K562 (cell line): ENCODE results near the gene OXA1L. TPM values are rescaled to one million over a fixed set of nuclear protein-coding genes. Genes with fewer than 3 reads are reported as not detected.
A peak's percentile ranks its signal among the peaks of the same experiment; 100 is the strongest.

Source experiments
- ATAC-seq: fragments of 200-7000 bp; cut with Tn5 transposase; 3 replicates; pipeline ENCODE4 v1.9.1; 2020; ENCODE audit warnings: moderate library complexity
- BruUV-seq: library from RNA; stranded (reverse); fragments of 400-500 nt; replicated peaks from 2 replicates; lab custom pipeline; 2021; lab: Mats Ljungman, UMichigan
- CTCF ChIA-PET: fragments of 300-600 bp; formaldehyde crosslinking; extraction: SDS; loops from one replicate; lab custom pipeline; 2021; ENCODE audit warnings: low intra/inter-chr PET ratio; lab: Yijun Ruan, JAX
- POLR2A ChIA-PET: fragments of 300-600, 350-650 bp; sonication (Branson Sonifier 250); formaldehyde crosslinking; extraction: SDS; loops from one replicate; lab custom pipeline; 2021; ENCODE audit warnings: antibody characterized with exemption, inconsistent platforms; lab: Yijun Ruan, JAX
- DNase-seq, 4 experiments: peaks; one replicate each; pipeline versions ENCODE4 v3.0.0 to v3.0.0-alpha.2; 2011 to 2018; ENCODE audit warnings: low spot score in 3 of 4, mixed read lengths in 3 of 4; ENCODE audit errors: extremely low read depth in 1 of 4
- FAIRE-seq: peaks from 2 replicates; lab custom pipeline; 2011; peaks lifted over from hg19 to GRCh38; lab: Jason Lieb, UNC
- H2AFZ ChIP-seq: 2 replicates; pipeline ENCODE4 v1.6.0; 2011; ENCODE audit warnings: low read depth, low read length, control low read depth, inconsistent platforms
- H3K27ac ChIP-seq: fragments of 200-600 bp; 3 replicates; pipeline ENCODE4 v1.8.0; 2011; ENCODE audit warnings: low read depth, mild to moderate bottlenecking, control low read depth, inconsistent platforms, low read length, moderate library complexity, mixed read lengths; ENCODE audit errors: extremely low read depth
- H3K27me3 ChIP-seq, 2 experiments: fragments of 300-600 bp in 1 of 2; 2 replicates in 1 of 2; 3 replicates in 1 of 2; pipeline versions ENCODE4 v1.6.0 to v1.8.0; 2011; ENCODE audit warnings: inconsistent platforms in 2 of 2, low read length in 2 of 2, mild to moderate bottlenecking in 1 of 2, mixed read lengths in 1 of 2, moderate library complexity in 1 of 2; ENCODE audit not compliant: control insufficient read depth in 2 of 2, insufficient read depth in 2 of 2
- H3K36me3 ChIP-seq: fragments of 300-600 bp; 3 replicates; pipeline ENCODE4 v1.8.0; 2011; ENCODE audit warnings: mild to moderate bottlenecking, low read length, inconsistent platforms; ENCODE audit not compliant: control insufficient read depth, insufficient read depth
- H3K4me1 ChIP-seq, 2 experiments: fragments of 200-600 bp in 1 of 2; replicated peaks in 1 of 2; 2 replicates in 1 of 2; 3 replicates in 1 of 2; pipeline versions ENCODE4 v1.5.1 to v1.8.0; 2011; ENCODE audit warnings: inconsistent platforms in 2 of 2, low read length in 2 of 2, mild to moderate bottlenecking in 1 of 2, mixed read lengths in 1 of 2, moderate library complexity in 1 of 2; ENCODE audit not compliant: control insufficient read depth in 2 of 2, insufficient read depth in 2 of 2
- H3K4me2 ChIP-seq: 2 replicates; pipeline ENCODE4 v1.6.1; 2011; ENCODE audit warnings: low read length, control low read depth, inconsistent platforms, mixed read lengths; ENCODE audit not compliant: insufficient read depth
- H3K4me3 ChIP-seq: fragments of 200-600 bp; sonication (generic), shearing (Covaris generic); 2 replicates; pipeline ENCODE4 v1.5.1; 2016; ENCODE audit warnings: control low read depth, inconsistent platforms
- H3K79me2 ChIP-seq: fragments of 200-600 bp; 3 replicates; pipeline ENCODE4 v1.8.0; 2011; ENCODE audit warnings: low read length, inconsistent platforms; ENCODE audit not compliant: control insufficient read depth, insufficient read depth
- H3K9ac ChIP-seq, 2 experiments: 2 replicates each; pipeline versions ENCODE4 v1.6.0 to v1.6.1; 2011; ENCODE audit warnings: low read depth in 2 of 2, low read length in 2 of 2, control low read depth in 1 of 2, inconsistent platforms in 1 of 2, mild to moderate bottlenecking in 1 of 2, mixed read lengths in 1 of 2; ENCODE audit not compliant: insufficient read depth in 1 of 2
- H3K9me1 ChIP-seq: one replicate; pipeline ENCODE4 v1.6.0; 2011; ENCODE audit warnings: inconsistent platforms, mild to moderate bottlenecking, low read length, moderate library complexity; ENCODE audit not compliant: control insufficient read depth, insufficient read depth
- H3K9me3 ChIP-seq: replicated peaks from 2 replicates; pipeline ENCODE4 v1.5.1; 2011; ENCODE audit warnings: low read depth, low read length, inconsistent platforms; ENCODE audit not compliant: control insufficient read depth, insufficient read depth
- H4K20me1 ChIP-seq: replicated peaks from 2 replicates; pipeline ENCODE4 v1.6.1; 2011; ENCODE audit warnings: low read length, inconsistent platforms, mixed read lengths; ENCODE audit not compliant: control insufficient read depth, insufficient read depth
- ARID2 ChIP-seq: fragments of 450-650 bp; IDR thresholded peaks from 2 replicates; pipeline ENCODE4 v1.6.1; 2017; ENCODE audit warnings: antibody characterized with exemption, mild to moderate bottlenecking
- DIDO1 ChIP-seq: fragments of 450-650 bp; IDR thresholded peaks from 2 replicates; pipeline ENCODE4 v1.6.1; 2016; ENCODE audit warnings: low read depth, missing biosample characterization, missing genetic modification characterization
- EZH2 ChIP-seq: IDR thresholded peaks from 2 replicates; pipeline ENCODE4 v1.6.1; 2012; ENCODE audit warnings: low read depth, mild to moderate bottlenecking, inconsistent platforms, low read length, borderline replicate concordance
- NBN ChIP-seq: fragments of 450-650 bp; IDR thresholded peaks from 2 replicates; pipeline ENCODE4 v1.6.1; 2016; ENCODE audit warnings: low read depth, mild to moderate bottlenecking
- NCOR1 ChIP-seq: fragments of 450-650 bp; IDR thresholded peaks from 2 replicates; pipeline ENCODE4 v1.6.1; 2016; ENCODE audit warnings: mild to moderate bottlenecking, moderate library complexity
- PTRF ChIP-seq: fragments of 450-650 bp; IDR thresholded peaks from 2 replicates; pipeline ENCODE4 v1.6.1; 2016; ENCODE audit warnings: mild to moderate bottlenecking, missing genetic modification characterization, missing compliant biosample characterization
- SMARCA5 ChIP-seq: fragments of 450-650 bp; IDR thresholded peaks from 2 replicates; pipeline ENCODE4 v1.6.1; 2016
- ZBTB8A ChIP-seq: fragments of 450-650 bp; IDR thresholded peaks from 2 replicates; pipeline ENCODE4 v1.6.1; 2018; ENCODE audit warnings: mild to moderate bottlenecking, moderate library complexity; ENCODE audit not compliant: partially characterized antibody
- ZNF121 ChIP-seq: sonication (generic); formaldehyde crosslinking; conservative IDR thresholded peaks from 2 replicates; pipeline ENCODE4 v1.8.0; 2022; ENCODE audit warnings: missing genetic modification reagents
- WGBS: fragments of 100-300 bp; shearing (Covaris generic); methylation state at CpG from one replicate; pipeline ENCODE4 v1.1.6; 2016; ENCODE audit warnings: low coverage, mixed read lengths; ENCODE audit not compliant: insufficient coverage; ENCODE audit errors: missing lambda C conversion rate; 5-methylcytosine and 5-hydroxymethylcytosine counted together
- in situ Hi-C: fragments of 300-500 bp; cut with MboI; formaldehyde crosslinking; loops from 4 replicates; pipeline ENCODE4 v1.15.0; 2018; ENCODE audit warnings: inconsistent platforms, mixed read lengths
- intact Hi-C: fragments of 100-400 bp; cut with micrococcal nuclease; formaldehyde crosslinking; loops from 2 replicates; pipeline ENCODE4 v1.14.2; 2022
- polyA plus RNA-seq, 8 experiments: library from polyadenylated mRNA; depleted of rRNA in 4 of 8; stranded (reverse) in 5 of 8; unstranded in 3 of 8; fragments of >200 nt; fragmentation: Nextera tagmentation in 2 of 8; fragmentation: Illumina TruSeq in 1 of 8; extraction: Ambion mirVana in 2 of 8; extraction: Trizol in 1 of 8; gene quantifications; 2 replicates each; pipeline versions ENCODE4 v1.2.1 to v1.2.3, GENCODE V29; 2011 to 2014; ENCODE audit warnings: inconsistent platforms in 1 of 8, missing spikeins in 1 of 8
- total RNA-seq, 7 experiments: library from RNA; depleted of rRNA in 6 of 7; stranded (reverse); fragments of >200 nt in 6 of 7; fragmentation: Illumina TruSeq in 2 of 7; extraction: Trizol in 2 of 7; gene quantifications; 2 replicates each; pipeline versions ENCODE4 v1.2.1 to v1.2.3, GENCODE V29; 2011 to 2021; ENCODE audit warnings: low replicate concordance in 1 of 7
- TF ChIP-seq, protein P1 (sequence below): fragments of 250-450 bp; sonication (Bioruptor Pico); IDR thresholded peaks from 2 replicates; pipeline ENCODE4 v1.8.0; 2022; ENCODE audit warnings: moderate library complexity, mild to moderate bottlenecking, inconsistent platforms
- TF ChIP-seq, protein P2 (sequence below): fragments of 450-650 bp; IDR thresholded peaks from 2 replicates; pipeline ENCODE4 v1.6.1; 2016; ENCODE audit warnings: low read depth, mild to moderate bottlenecking, moderate library complexity

Gene OXA1L
- total and polyA plus RNA-seq, 9 of the 15 experiments (the other 6 are each of a cell fraction or from before 2014, with no cell fraction given): 100 to 204 (median 145) TPM

DNA sequence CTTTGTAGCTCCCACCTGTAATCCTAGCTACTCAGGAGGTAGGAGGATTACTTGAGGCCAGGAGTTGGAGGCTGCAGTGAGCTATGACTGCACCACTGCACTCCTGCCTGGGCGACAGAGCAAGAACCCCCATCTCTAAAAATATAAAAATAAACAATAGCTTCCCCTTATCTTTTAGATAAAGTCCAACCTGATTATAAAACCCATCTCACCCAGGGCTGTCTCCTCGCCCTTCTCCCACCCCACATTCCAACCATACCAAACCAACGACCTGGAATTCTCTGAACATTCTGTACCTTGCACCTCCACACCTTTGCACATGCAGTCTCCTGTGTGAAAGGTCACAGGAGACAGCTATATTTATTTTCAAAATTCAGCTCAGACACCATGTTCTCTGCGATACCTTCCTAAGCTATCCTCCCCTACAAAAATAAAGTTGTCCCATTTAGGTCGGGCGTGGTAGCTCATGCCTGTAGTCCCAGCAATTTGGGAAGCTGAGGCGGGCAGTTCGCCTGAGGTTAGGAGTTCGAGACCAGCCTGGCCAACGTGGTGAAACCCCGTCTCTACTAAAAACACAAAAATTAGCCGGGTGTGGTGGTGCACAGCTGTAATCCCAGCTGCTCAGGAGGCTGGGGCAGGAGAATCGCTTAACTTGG is 41.1 kb downstream of the OXA1L start (continued):
- TF ChIP-seq, protein P1, sequence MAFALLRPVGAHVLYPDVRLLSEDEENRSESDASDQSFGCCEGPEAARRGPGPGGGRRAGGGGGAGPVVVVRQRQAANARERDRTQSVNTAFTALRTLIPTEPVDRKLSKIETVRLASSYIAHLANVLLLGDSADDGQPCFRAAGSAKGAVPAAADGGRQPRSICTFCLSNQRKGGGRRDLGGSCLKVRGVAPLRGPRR: no peak
- no peak for TF ChIP-seq NBN
- no peak for TF ChIP-seq DIDO1 (tag)
- no peak for TF ChIP-seq ZBTB8A
- no peak for TF ChIP-seq EZH2
- TF ChIP-seq, protein P2, sequence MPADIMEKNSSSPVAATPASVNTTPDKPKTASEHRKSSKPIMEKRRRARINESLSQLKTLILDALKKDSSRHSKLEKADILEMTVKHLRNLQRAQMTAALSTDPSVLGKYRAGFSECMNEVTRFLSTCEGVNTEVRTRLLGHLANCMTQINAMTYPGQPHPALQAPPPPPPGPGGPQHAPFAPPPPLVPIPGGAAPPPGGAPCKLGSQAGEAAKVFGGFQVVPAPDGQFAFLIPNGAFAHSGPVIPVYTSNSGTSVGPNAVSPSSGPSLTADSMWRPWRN: no peak
- TF ChIP-seq PTRF (tag): no peak

DNA sequence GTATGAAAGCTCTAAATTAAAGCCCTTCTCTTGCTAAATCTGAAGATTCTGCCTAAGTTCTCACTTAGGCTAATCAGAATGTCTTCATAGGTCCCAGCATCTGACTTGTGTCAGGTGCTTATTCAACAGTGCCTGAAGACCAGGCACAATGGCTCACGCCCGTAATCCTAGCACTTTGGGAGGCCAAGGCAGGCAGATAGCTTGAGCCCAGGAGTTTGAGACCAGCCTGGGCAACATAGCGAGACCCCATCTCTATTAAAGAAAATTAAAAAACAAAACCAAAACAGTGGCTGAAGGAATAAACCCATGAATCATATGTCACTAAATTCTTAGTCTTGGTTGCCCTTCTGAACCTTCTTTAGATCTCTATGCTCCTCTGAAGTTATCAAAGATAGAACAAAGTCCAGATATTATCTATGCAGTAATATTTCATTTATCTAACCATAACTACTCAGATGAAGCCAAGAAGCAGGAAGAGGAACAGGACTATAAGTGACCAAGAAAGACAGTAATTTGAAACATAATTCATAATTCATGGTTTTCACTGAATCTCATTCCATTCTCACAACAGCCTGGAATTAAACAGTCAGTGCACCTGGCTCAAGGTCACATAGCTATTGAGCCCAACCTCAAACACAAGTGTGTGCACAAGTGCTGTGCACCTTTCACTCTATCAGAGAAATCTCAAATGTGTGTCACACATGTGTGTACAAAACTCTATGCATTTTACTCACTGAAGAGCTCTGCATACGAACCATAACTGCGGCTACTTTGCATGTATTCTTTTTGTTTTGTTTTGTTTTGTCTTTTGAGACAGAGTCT is 42.1 kb downstream of the OXA1L start:
- no peak overlapping the region for H3K9ac ChIP-seq
- ATAC-seq: no peak
- peak; percentile 69 for FAIRE-seq
- H3K36me3 ChIP-seq: no peaks in the 10 kb centered on the region
- H3K4me1 ChIP-seq: no peaks in the 10 kb centered on the region; a peak in 1 of 5 replicates
- H3K4me3 ChIP-seq: no peak overlapping the region
- H4K20me1 ChIP-seq: no peaks in the 10 kb centered on the region
- H3K9me1 ChIP-seq: no peaks in the 10 kb centered on the region
- DNase-seq: no peak
- intact Hi-C loops: no loop called here
- POLR2A ChIA-PET: interaction anchor here (0.7 to 1.2 kb wide), 3 partner anchors 40 to 219 kb away, joined by 3 to 4 read pairs (median 4); partner anchors contain the start of gene OXA1L
- peaks cover 7 to 18% of the 10 kb centered on the region in 2 experiments; a peak in 4 of 5 replicates for H3K27me3 ChIP-seq
- H3K4me2 ChIP-seq: no peak overlapping the region
- in situ Hi-C loops: no loop called here
- TF ChIP-seq ZNF121: peak; percentile 61; the same call in 1 of the 2 replicates
- no peak for TF ChIP-seq NCOR1
- TF ChIP-seq ARID2: no peak
- no peak for TF ChIP-seq SMARCA5
- no peak overlapping the region for H2AFZ ChIP-seq
- BruUV-seq: no TSS peak
- H3K27ac ChIP-seq: no peak overlapping the region
- CTCF ChIA-PET: no interaction called here
- WGBS: 52% methylated on average over 5 of the region's 5 CpGs
- no peaks in the 10 kb centered on the region for H3K9me3 ChIP-seq
- no peaks in the 10 kb centered on the region for H3K79me2 ChIP-seq
